HL-60 (cell line): ENCODE data around the gene CARM1.

Experiments used
- DNase-seq, 2 experiments: peaks; one replicate each; pipeline ENCODE4 v3.0.0-alpha.2; 2010 to 2020; ENCODE audit warnings: low read depth in 1 of 2, low spot score in 1 of 2
- H3K27ac ChIP-seq: fragments of 250-450 bp; sonication (Bioruptor Pico); replicated peaks from 2 replicates; pipeline ENCODE4 v1.5.1; 2020; ENCODE audit warnings: mild to moderate bottlenecking, moderate library complexity
- H3K27me3 ChIP-seq: fragments of 250-450 bp; sonication (Bioruptor Pico); 2 replicates; pipeline ENCODE4 v1.5.1; 2021; ENCODE audit warnings: mild to moderate bottlenecking, moderate library complexity; ENCODE audit not compliant: insufficient read depth, poor library complexity, severe bottlenecking
- H3K4me3 ChIP-seq: replicated peaks from 2 replicates; pipeline ENCODE4 v1.5.1; 2011; ENCODE audit warnings: mild to moderate bottlenecking, control low read depth, low read length; ENCODE audit not compliant: insufficient read depth
- GABPA ChIP-seq: IDR thresholded peaks from 2 replicates; pipeline ENCODE4 v1.6.1; 2012; ENCODE audit warnings: low read depth
- POLR2AphosphoS5 ChIP-seq: IDR thresholded peaks from 2 replicates; pipeline ENCODE4 v1.6.1; 2012; ENCODE audit warnings: low read depth
- SPI1 ChIP-seq: IDR thresholded peaks from 2 replicates; pipeline ENCODE4 v1.6.1; 2012; ENCODE audit warnings: low read depth, mild to moderate bottlenecking, borderline replicate concordance
- TF ChIP-seq, protein P1 (sequence below): IDR thresholded peaks from one replicate; pipeline ENCODE4 v1.5.1; 2011; ENCODE audit warnings: low read length, control low read depth, inconsistent platforms; ENCODE audit not compliant: insufficient read depth
- TF ChIP-seq, protein P2 (sequence below): IDR thresholded peaks from 2 replicates; pipeline ENCODE4 v1.6.1; 2012; ENCODE audit warnings: low read depth; ENCODE audit not compliant: insufficient replicate concordance

Gene CARM1

GRCh38 chr19:10962863-10963262 is 91.5 kb downstream of the CARM1 start:
- Histone ChIP-seq H3K27ac (no peak overlapping the region), H3K4me3 (no peak overlapping the region), H3K27me3 (no peaks in the 10 kb centered on the region)
- no peak for DNase-seq
- TF ChIP-seq, protein P1, sequence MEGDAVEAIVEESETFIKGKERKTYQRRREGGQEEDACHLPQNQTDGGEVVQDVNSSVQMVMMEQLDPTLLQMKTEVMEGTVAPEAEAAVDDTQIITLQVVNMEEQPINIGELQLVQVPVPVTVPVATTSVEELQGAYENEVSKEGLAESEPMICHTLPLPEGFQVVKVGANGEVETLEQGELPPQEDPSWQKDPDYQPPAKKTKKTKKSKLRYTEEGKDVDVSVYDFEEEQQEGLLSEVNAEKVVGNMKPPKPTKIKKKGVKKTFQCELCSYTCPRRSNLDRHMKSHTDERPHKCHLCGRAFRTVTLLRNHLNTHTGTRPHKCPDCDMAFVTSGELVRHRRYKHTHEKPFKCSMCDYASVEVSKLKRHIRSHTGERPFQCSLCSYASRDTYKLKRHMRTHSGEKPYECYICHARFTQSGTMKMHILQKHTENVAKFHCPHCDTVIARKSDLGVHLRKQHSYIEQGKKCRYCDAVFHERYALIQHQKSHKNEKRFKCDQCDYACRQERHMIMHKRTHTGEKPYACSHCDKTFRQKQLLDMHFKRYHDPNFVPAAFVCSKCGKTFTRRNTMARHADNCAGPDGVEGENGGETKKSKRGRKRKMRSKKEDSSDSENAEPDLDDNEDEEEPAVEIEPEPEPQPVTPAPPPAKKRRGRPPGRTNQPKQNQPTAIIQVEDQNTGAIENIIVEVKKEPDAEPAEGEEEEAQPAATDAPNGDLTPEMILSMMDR = no peak
- no peak for TF ChIP-seq POLR2AphosphoS5
- TF ChIP-seq, protein P2, sequence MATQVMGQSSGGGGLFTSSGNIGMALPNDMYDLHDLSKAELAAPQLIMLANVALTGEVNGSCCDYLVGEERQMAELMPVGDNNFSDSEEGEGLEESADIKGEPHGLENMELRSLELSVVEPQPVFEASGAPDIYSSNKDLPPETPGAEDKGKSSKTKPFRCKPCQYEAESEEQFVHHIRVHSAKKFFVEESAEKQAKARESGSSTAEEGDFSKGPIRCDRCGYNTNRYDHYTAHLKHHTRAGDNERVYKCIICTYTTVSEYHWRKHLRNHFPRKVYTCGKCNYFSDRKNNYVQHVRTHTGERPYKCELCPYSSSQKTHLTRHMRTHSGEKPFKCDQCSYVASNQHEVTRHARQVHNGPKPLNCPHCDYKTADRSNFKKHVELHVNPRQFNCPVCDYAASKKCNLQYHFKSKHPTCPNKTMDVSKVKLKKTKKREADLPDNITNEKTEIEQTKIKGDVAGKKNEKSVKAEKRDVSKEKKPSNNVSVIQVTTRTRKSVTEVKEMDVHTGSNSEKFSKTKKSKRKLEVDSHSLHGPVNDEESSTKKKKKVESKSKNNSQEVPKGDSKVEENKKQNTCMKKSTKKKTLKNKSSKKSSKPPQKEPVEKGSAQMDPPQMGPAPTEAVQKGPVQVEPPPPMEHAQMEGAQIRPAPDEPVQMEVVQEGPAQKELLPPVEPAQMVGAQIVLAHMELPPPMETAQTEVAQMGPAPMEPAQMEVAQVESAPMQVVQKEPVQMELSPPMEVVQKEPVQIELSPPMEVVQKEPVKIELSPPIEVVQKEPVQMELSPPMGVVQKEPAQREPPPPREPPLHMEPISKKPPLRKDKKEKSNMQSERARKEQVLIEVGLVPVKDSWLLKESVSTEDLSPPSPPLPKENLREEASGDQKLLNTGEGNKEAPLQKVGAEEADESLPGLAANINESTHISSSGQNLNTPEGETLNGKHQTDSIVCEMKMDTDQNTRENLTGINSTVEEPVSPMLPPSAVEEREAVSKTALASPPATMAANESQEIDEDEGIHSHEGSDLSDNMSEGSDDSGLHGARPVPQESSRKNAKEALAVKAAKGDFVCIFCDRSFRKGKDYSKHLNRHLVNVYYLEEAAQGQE = no peak
- no peak for TF ChIP-seq SPI1
- TF ChIP-seq GABPA = no peak

- TF ChIP-seq, protein P2 = no peak
- TF ChIP-seq POLR2AphosphoS5 = no peak
- TF ChIP-seq, protein P1 = no peak
- TF ChIP-seq SPI1 = no peak
- TF ChIP-seq GABPA = no peak
- no peak overlapping the region for H3K4me3 ChIP-seq
- H3K27ac ChIP-seq = no peak overlapping the region
- no peak for DNase-seq
- H3K27me3 ChIP-seq = no peaks in the 10 kb centered on the region
These were observed 92.5 kb downstream of the CARM1 start for GRCh38 chr19:10963865-10964264.

DNA sequence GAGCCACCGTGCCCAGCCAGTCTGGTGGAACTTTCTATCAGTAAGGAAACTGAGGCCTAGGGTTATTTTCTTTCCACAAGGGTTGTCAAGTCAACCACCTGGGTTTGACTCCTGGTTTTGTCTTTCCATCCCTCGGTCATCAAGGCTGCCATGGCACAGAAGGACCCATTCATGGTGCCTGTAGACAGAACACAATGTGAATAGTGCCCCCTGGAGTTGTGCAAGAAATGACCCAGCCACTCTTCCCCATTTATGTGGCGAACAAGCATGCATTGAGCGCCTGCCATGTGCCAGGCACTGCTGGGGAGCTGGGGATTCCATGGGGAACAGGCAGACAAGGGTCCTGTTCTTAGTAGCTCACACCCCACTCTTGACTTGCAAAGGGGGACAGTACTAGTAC is 93.5 kb downstream of the CARM1 start:
- H3K27ac ChIP-seq = no peak overlapping the region

More for the DNA sequence above, 93.5 kb downstream of the CARM1 start:
- TF ChIP-seq, protein P1 = no peak
- TF ChIP-seq SPI1 (no peak), GABPA (no peak), POLR2AphosphoS5 (no peak)
- TF ChIP-seq, protein P2 = no peak
- Histone ChIP-seq H3K4me3 (no peak overlapping the region), H3K27me3 (no peaks in the 10 kb centered on the region)
- DNase-seq = no peak
